Panc1 (cell line): Measurements from ENCODE around the gene BANF2.

Source experiments
- CTCF ChIP-seq: fragments of 450-650 bp; IDR thresholded peaks from 2 replicates; pipeline ENCODE4 v1.5.1; 2017; ENCODE audit warnings: mild to moderate bottlenecking
- POLR2AphosphoS5 ChIP-seq: IDR thresholded peaks from 2 replicates; pipeline ENCODE4 v1.6.1; 2012; ENCODE audit warnings: mild to moderate bottlenecking, low read depth, low read length, moderate library complexity
- SIN3A ChIP-seq: IDR thresholded peaks from 2 replicates; pipeline ENCODE4 v1.6.1; 2012; ENCODE audit warnings: low read depth, mild to moderate bottlenecking, low read length, moderate library complexity, borderline replicate concordance; ENCODE audit not compliant: insufficient read depth
- TCF7L2 ChIP-seq: IDR thresholded peaks from 2 replicates; pipeline ENCODE4 v1.6.1; 2011; ENCODE audit warnings: mild to moderate bottlenecking, low read depth, low read length, inconsistent platforms
- TF ChIP-seq, protein P1 (sequence below), 2 experiments: IDR thresholded peaks; 2 replicates each; pipeline ENCODE4 v1.6.1; 2011 to 2012; ENCODE audit warnings: low read depth in 2 of 2, control low read depth in 1 of 2, low read length in 1 of 2, mild to moderate bottlenecking in 1 of 2, moderate library complexity in 1 of 2; ENCODE audit not compliant: insufficient read depth in 1 of 2

DNA sequence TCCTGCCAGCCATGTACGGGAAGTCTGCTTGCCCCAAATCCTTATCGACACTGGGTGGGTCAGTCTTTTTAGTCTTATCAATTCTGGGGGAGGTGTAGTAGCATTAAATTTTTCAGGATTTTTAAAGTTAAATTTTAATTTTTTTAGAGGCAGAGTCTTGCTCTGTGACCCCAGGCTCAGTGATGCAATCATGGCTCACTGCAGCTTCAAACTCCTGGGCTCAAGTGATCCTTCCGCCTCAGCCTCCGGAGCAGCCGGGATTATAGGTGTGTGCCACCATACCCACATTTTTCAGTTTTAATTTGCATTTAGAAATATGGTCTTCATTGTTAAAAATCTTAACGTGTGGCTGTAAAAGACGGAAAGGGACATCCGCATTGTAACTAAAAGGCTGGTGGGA, 51.9 kb downstream of the BANF2 start:
- TF ChIP-seq CTCF: no peak
- TF ChIP-seq POLR2AphosphoS5: no peak
- no peak for TF ChIP-seq SIN3A
- TF ChIP-seq TCF7L2: no peak
- TF ChIP-seq, protein P1, sequence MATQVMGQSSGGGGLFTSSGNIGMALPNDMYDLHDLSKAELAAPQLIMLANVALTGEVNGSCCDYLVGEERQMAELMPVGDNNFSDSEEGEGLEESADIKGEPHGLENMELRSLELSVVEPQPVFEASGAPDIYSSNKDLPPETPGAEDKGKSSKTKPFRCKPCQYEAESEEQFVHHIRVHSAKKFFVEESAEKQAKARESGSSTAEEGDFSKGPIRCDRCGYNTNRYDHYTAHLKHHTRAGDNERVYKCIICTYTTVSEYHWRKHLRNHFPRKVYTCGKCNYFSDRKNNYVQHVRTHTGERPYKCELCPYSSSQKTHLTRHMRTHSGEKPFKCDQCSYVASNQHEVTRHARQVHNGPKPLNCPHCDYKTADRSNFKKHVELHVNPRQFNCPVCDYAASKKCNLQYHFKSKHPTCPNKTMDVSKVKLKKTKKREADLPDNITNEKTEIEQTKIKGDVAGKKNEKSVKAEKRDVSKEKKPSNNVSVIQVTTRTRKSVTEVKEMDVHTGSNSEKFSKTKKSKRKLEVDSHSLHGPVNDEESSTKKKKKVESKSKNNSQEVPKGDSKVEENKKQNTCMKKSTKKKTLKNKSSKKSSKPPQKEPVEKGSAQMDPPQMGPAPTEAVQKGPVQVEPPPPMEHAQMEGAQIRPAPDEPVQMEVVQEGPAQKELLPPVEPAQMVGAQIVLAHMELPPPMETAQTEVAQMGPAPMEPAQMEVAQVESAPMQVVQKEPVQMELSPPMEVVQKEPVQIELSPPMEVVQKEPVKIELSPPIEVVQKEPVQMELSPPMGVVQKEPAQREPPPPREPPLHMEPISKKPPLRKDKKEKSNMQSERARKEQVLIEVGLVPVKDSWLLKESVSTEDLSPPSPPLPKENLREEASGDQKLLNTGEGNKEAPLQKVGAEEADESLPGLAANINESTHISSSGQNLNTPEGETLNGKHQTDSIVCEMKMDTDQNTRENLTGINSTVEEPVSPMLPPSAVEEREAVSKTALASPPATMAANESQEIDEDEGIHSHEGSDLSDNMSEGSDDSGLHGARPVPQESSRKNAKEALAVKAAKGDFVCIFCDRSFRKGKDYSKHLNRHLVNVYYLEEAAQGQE (IDR thresholded peaks at IDR 0.05; ENCODE audit: insufficient read depth in 1 of 2, low read depth in 2 of 2, low read length in 1 of 2): no peak
